ENCODE data around the gene CRAT. TPM values are rescaled to one million over a fixed set of nuclear protein-coding genes. Genes with fewer than 3 reads are reported as not detected.

Gene CRAT
- total RNA-seq, 2 experiments from 2014 or later = 14.1 to 17.6 TPM

DNA sequence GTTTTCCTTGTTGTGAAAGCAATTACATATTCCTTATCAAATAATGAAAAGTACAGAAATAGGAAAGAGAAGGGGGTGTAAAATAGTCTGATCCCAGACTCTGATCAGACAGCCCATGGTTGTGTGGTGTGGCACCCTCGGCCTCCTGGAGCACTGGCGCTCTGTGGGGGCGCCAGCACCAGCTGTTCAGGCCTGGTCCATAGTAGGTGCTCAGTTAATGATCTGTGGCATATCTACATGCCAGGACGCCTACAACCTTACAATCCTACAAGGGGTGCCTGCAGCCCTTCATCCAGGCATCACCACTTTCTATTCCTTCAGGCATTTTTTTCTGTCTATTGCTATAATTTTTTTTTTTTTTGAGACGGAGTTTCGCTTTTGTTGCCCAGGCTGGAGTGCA is 57.6 kb downstream of the CRAT start:
- H3K4me3 Mint-ChIP-seq = no peak overlapping the region
- no peak overlapping the region for H3K27ac Mint-ChIP-seq
- H3K9me3 Mint-ChIP-seq (ENCODE audit: low read depth) = no peaks in the 10 kb centered on the region
- DNase-seq (no peak), ATAC-seq (no peak)
- no peaks in the 10 kb centered on the region for H3K27me3 Mint-ChIP-seq
- H3K36me3 Mint-ChIP-seq = peaks cover 4% of the 10 kb centered on the region
- CTCF ChIA-PET = no interaction called here
- no peaks in the 10 kb centered on the region for H3K4me1 Mint-ChIP-seq

DNA sequence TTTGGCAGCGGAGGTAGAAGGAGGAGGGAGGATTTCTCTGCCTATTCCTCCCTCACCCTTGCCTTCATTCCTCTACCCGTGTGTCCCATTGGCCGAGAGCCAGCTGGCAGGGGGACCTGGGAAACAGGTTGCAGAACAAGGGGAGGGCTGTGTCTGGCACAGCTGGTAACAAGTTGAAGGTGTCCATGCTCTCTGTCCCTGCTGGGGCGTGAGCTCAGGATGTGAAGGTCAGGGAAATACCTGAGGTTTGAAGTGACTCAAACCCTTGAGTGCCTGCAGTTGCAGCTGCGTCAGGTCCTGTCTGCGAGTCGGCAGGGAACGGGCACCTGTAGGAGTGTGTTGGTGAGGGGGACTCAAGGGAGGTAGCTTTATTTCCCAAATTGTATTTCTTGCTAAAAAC is 58.0 kb downstream of the CRAT start:
- Mint-ChIP-seq H3K4me3 (no peak overlapping the region), H3K27ac (no peak overlapping the region), H3K27me3 (no peaks in the 10 kb centered on the region), H3K9me3 (ENCODE audit: low read depth) (no peaks in the 10 kb centered on the region), H3K4me1 (no peaks in the 10 kb centered on the region), H3K36me3 (peaks cover 4% of the 10 kb centered on the region)
- DNase-seq (no peak), ATAC-seq (no peak)
- CTCF ChIA-PET = no interaction called here

Other genes with a start within 250 kb of the CRAT start
- gene KYAT1, start 228.8 kb downstream of the CRAT start, total RNA-seq = 10 to 100 TPM; 12.7 to 20.6 TPM
- 10 to 100 TPM; 25.6 to 26.7 TPM for gene LRRC8A, start 228.7 kb downstream of the CRAT start, total RNA-seq
- under 1 TPM; 0.47 to 0.63 TPM for gene PHYHD1, start 189.8 kb downstream of the CRAT start, total RNA-seq
- 10 to 100 TPM in 1 of 2 experiments, 1 to 10 TPM in 1; 7.7 to 11.1 TPM for gene DOLK, start 163.2 kb downstream of the CRAT start, total RNA-seq
- 100 to 1,000 TPM in 1 of 2 experiments, 10 to 100 TPM in 1; 88.0 to 108 TPM for gene NUP188, start 163.1 kb downstream of the CRAT start, total RNA-seq
- gene SH3GLB2, start 82.5 kb downstream of the CRAT start, total RNA-seq = 10 to 100 TPM; 76.8 to 93.4 TPM
- gene MIGA2, start 74.2 kb downstream of the CRAT start, total RNA-seq = 10 to 100 TPM; 39.3 to 51.3 TPM
- 10 to 100 TPM; 18.5 to 23.7 TPM for gene DOLPP1, start 29.7 kb downstream of the CRAT start, total RNA-seq
- 100 to 1,000 TPM; 115 to 129 TPM for gene PTPA, start 622 bp upstream of the CRAT start, total RNA-seq
- 1 to 10 TPM; 4.9 to 6.1 TPM for gene IER5L, start 67.5 kb upstream of the CRAT start, total RNA-seq